GM23248 (cell line): Measurements from ENCODE around the gene STK32B. TPM values are rescaled to one million over a fixed set of nuclear protein-coding genes. Genes with fewer than 3 reads are reported as not detected.

Experiments used
- DNase-seq: peaks from one replicate; pipeline ENCODE4 v3.0.0-alpha.2; 2015
- H2AFZ ChIP-seq: fragments of 200-600 bp; sonication (generic); 2 replicates; pipeline ENCODE4 v1.6.1; 2016; ENCODE audit warnings: antibody characterized with exemption
- H3F3A ChIP-seq: fragments of 200-600 bp; sonication (generic); 2 replicates; pipeline ENCODE4 v1.6.1; 2016; ENCODE audit warnings: mild to moderate bottlenecking, antibody characterized with exemption, mixed run types; ENCODE audit not compliant: insufficient read depth
- H3K27ac ChIP-seq: fragments of 200-600 bp; sonication (generic); 2 replicates; pipeline ENCODE4 v1.5.1; 2016; ENCODE audit warnings: mild to moderate bottlenecking
- H3K27me3 ChIP-seq: fragments of 200-600 bp; sonication (generic); replicated peaks from 2 replicates; pipeline ENCODE4 v1.6.1; 2016; ENCODE audit warnings: mild to moderate bottlenecking; ENCODE audit not compliant: insufficient read depth
- H3K36me3 ChIP-seq: fragments of 200-600 bp; sonication (generic); 2 replicates; pipeline ENCODE4 v1.6.1; 2016; ENCODE audit warnings: low read depth, mild to moderate bottlenecking
- H3K4me1 ChIP-seq: fragments of 200-600 bp; sonication (generic); 2 replicates; pipeline ENCODE4 v1.6.1; 2016; ENCODE audit warnings: mild to moderate bottlenecking; ENCODE audit not compliant: insufficient read depth
- H3K4me2 ChIP-seq: fragments of 200-600 bp; sonication (generic); one replicate; pipeline ENCODE4 v1.6.1; 2016; ENCODE audit warnings: mild to moderate bottlenecking; ENCODE audit not compliant: unreplicated experiment
- H3K4me3 ChIP-seq: fragments of 200-600 bp; sonication (generic); 2 replicates; pipeline ENCODE4 v1.5.1; 2016; ENCODE audit warnings: mild to moderate bottlenecking
- H3K79me2 ChIP-seq: fragments of 200-600 bp; sonication (generic); 2 replicates; pipeline ENCODE4 v1.6.1; 2016; ENCODE audit warnings: mild to moderate bottlenecking; ENCODE audit not compliant: insufficient read depth
- H3K9ac ChIP-seq: fragments of 200-600 bp; sonication (generic); 2 replicates; pipeline ENCODE4 v1.6.1; 2016; ENCODE audit warnings: mild to moderate bottlenecking
- H3K9me2 ChIP-seq: fragments of 200-600 bp; sonication (generic); 2 replicates; pipeline ENCODE4 v1.6.1; 2016; ENCODE audit warnings: mixed run types, mild to moderate bottlenecking, moderate library complexity; ENCODE audit not compliant: insufficient read depth
- H3K9me3 ChIP-seq: fragments of 200-600 bp; sonication (generic); one replicate; pipeline ENCODE4 v1.6.1; 2017; ENCODE audit warnings: low read depth
- H4K20me1 ChIP-seq: fragments of 200-600 bp; sonication (generic); 2 replicates; pipeline ENCODE4 v1.6.0; 2016; ENCODE audit not compliant: insufficient read depth
- EZH2 ChIP-seq: fragments of 200-600 bp; sonication (generic); IDR thresholded peaks from 2 replicates; pipeline ENCODE4 v1.6.1; 2018; ENCODE audit warnings: antibody characterized with exemption, mild to moderate bottlenecking; ENCODE audit not compliant: insufficient read depth, poor library complexity, severe bottlenecking
- EZH2phosphoT487 ChIP-seq: fragments of 200-600 bp; sonication (generic); IDR thresholded peaks from 2 replicates; pipeline ENCODE4 v1.6.1; 2018; ENCODE audit warnings: antibody characterized with exemption, moderate library complexity, mild to moderate bottlenecking, low read depth; ENCODE audit not compliant: insufficient read depth
- WGBS, 2 experiments: methylation state at CpG; one replicate each; pipeline ENCODE4 v1.1.6; 2015 to 2017; ENCODE audit warnings: low lambda C conversion rate in 2 of 2, low coverage in 1 of 2; ENCODE audit errors: missing lambda C conversion rate in 2 of 2; 5-methylcytosine and 5-hydroxymethylcytosine counted together
- in situ Hi-C: fragments of 300-500 bp; cut with MboI; formaldehyde crosslinking; loops from 2 replicates; pipeline ENCODE4 v1.15.0; 2020
- polyA plus RNA-seq: library from polyadenylated mRNA; unstranded; fragments of >200 nt; fragmentation: Nextera tagmentation; extraction: Ambion mirVana; gene quantifications from 2 replicates; pipeline ENCODE4 v1.2.1, GENCODE V29; 2016
- total RNA-seq: library from RNA; depleted of rRNA; stranded (reverse); fragments of >200 nt; shearing (Covaris generic); gene quantifications from 2 replicates; pipeline ENCODE4 v1.2.3, GENCODE V29; 2014

Gene STK32B
- total and polyA plus RNA-seq, 2 experiments from 2014 or later = 4.9 to 6.1 TPM

DNA sequence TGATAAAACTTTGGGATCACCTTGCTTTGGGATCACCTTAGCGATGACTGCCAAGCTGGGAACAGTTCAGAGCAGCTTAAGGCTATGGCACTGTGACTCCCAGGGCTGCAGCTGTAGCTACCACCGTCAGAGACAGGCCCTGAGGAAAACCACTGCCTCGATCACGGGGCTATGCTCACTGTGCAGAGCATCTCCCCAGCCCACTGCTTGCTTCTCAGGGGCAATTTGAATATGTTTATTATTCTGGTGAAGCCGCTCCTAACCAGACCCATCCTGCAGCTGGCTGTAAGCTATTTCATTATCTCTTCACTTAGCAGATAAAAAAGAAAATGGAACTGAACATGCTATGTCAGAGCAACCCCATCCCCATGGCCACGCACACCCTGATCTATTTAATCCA lies 328.6 kb downstream of the STK32B start:
- 0 out of 2 replicates have a peak, but pooled peaks cover 7% of the 10 kb centered on the region for H3K4me1 ChIP-seq
- H3K4me2 ChIP-seq = no peak overlapping the region
- no peak overlapping the region for H3K27ac ChIP-seq
- no peak for DNase-seq
- TF ChIP-seq EZH2phosphoT487 = no peak
- no peak for TF ChIP-seq EZH2
- 68 to 74% methylated on average over 6 of the region's 6 CpGs for WGBS, 2 experiments
- H3K9ac ChIP-seq = no peak overlapping the region
- H3K4me3 ChIP-seq = no peak overlapping the region
- H3K9me3 ChIP-seq = no peaks in the 10 kb centered on the region
- no peak overlapping the region for H2AFZ ChIP-seq
- no peaks in the 10 kb centered on the region for H3K36me3 ChIP-seq
- no peaks in the 10 kb centered on the region for H3K9me2 ChIP-seq
- no peaks in the 10 kb centered on the region for H3K27me3 ChIP-seq
- H3K79me2 ChIP-seq = no peaks in the 10 kb centered on the region
- in situ Hi-C loops = no loop called here
- H4K20me1 ChIP-seq = no peaks in the 10 kb centered on the region
- H3F3A ChIP-seq = no peaks in the 10 kb centered on the region

- Histone ChIP-seq H2AFZ (no peak overlapping the region), H4K20me1 (no peaks in the 10 kb centered on the region), H3F3A (no peaks in the 10 kb centered on the region), H3K9me3 (no peaks in the 10 kb centered on the region), H3K27me3 (no peaks in the 10 kb centered on the region), H3K4me1 (0 out of 2 replicates have a peak, but pooled peaks cover 7% of the 10 kb centered on the region), H3K36me3 (no peaks in the 10 kb centered on the region), H3K27ac (peak overlapping the region; percentile 24; the same call in 1 of the 2 replicates), H3K9ac (no peak overlapping the region), H3K4me2 (no peak overlapping the region), H3K79me2 (no peaks in the 10 kb centered on the region), H3K4me3 (no peak overlapping the region), H3K9me2 (no peaks in the 10 kb centered on the region)
- 60 to 67% methylated on average over 8 of the region's 8 CpGs for WGBS, 2 experiments
- peak; percentile 56 for DNase-seq
- in situ Hi-C loops = no loop called here
- TF ChIP-seq EZH2phosphoT487 (no peak), EZH2 (no peak)
Observed at GRCh38 chr4:5381961-5382441, 330.7 kb downstream of the STK32B start.

GRCh38 chr4:5383191-5383980 lies 332.1 kb downstream of the STK32B start:
- Histone ChIP-seq H3K9me2 (no peaks in the 10 kb centered on the region), H3K4me3 (no peak overlapping the region), H3K79me2 (no peaks in the 10 kb centered on the region), H3K36me3 (no peaks in the 10 kb centered on the region), H2AFZ (no peak overlapping the region), H3K4me1 (0 out of 2 replicates have a peak, but pooled peaks cover 7% of the 10 kb centered on the region), H3K27me3 (no peaks in the 10 kb centered on the region), H3K27ac (no peak overlapping the region), H3K4me2 (no peak overlapping the region), H4K20me1 (no peaks in the 10 kb centered on the region), H3F3A (no peaks in the 10 kb centered on the region), H3K9me3 (no peaks in the 10 kb centered on the region), H3K9ac (no peak overlapping the region)
- peak; percentile 42 for DNase-seq
- 73 to 74% methylated on average over 11 of the region's 11 CpGs for WGBS, 2 experiments
- in situ Hi-C loops = no loop called here
- TF ChIP-seq EZH2 (no peak), EZH2phosphoT487 (no peak)

- no peaks in the 10 kb centered on the region for H4K20me1 ChIP-seq
- H3K9me2 ChIP-seq = no peaks in the 10 kb centered on the region
- no peaks in the 10 kb centered on the region for H3K79me2 ChIP-seq
- no peaks in the 10 kb centered on the region for H3F3A ChIP-seq
- H3K36me3 ChIP-seq = no peaks in the 10 kb centered on the region
- no peak overlapping the region for H2AFZ ChIP-seq
- H3K4me1 ChIP-seq = 0 out of 2 replicates have a peak, but pooled peaks cover 7% of the 10 kb centered on the region
- no peak overlapping the region for H3K4me2 ChIP-seq
- in situ Hi-C loops = no loop called here
- no peak for TF ChIP-seq EZH2phosphoT487
- TF ChIP-seq EZH2 = no peak
- no peaks in the 10 kb centered on the region for H3K9me3 ChIP-seq
- no peak overlapping the region for H3K9ac ChIP-seq
- no peak overlapping the region for H3K4me3 ChIP-seq
- 51% methylated on average over 2 to 4 of the region's 4 CpGs for WGBS, 2 experiments
- H3K27me3 ChIP-seq = no peaks in the 10 kb centered on the region
- DNase-seq = no peak
- H3K27ac ChIP-seq = no peak overlapping the region
Observed at GRCh38 chr4:5385741-5386311, 334.5 kb downstream of the STK32B start.
